GM12873 (cell line): Measurements from ENCODE around the gene GLIPR1L2.

Experiments used
- CTCF ChIP-seq: IDR thresholded peaks from 2 replicates; pipeline ENCODE4 v1.5.1; 2012; ENCODE audit warnings: low read depth, mild to moderate bottlenecking, moderate library complexity, low read length, control low read depth; ENCODE audit not compliant: insufficient read depth; ENCODE audit errors: missing control alignments

The GLIPR1L2 gene

GRCh38 chr12:75390899-75391538 lies at the start of gene GLIPR1L2:
Gene GLIPR1L2 (plus strand): TSS chr12:75391089. CDS start chr12:75391117, 28 bp downstream.
- TF ChIP-seq CTCF, result peak; percentile 95

GRCh38 chr12:75341873-75342272 lies 49.0 kb upstream of the GLIPR1L2 start:
- no peak for TF ChIP-seq CTCF

- no peak for TF ChIP-seq CTCF
Observed at GRCh38 chr12:75345531-75345930, 45.4 kb upstream of the GLIPR1L2 start.

- TF ChIP-seq CTCF, result no peak
Observed at GRCh38 chr12:75349946-75350345, 40.9 kb upstream of the GLIPR1L2 start.

- no peak for TF ChIP-seq CTCF
Observed at GRCh38 chr12:75350413-75350812, 40.5 kb upstream of the GLIPR1L2 start.

GRCh38 chr12:75354011-75354410 lies 36.9 kb upstream of the GLIPR1L2 start:
- no peak for TF ChIP-seq CTCF

GRCh38 chr12:75360920-75361319 lies 30.0 kb upstream of the GLIPR1L2 start:
- TF ChIP-seq CTCF, result no peak

GRCh38 chr12:75361408-75361807 lies 29.5 kb upstream of the GLIPR1L2 start:
- no peak for TF ChIP-seq CTCF
